SK-MEL-5 (cell line): ENCODE measurements around the gene HDDC3. TPM values are rescaled to one million over a fixed set of nuclear protein-coding genes. Genes with fewer than 3 reads are reported as not detected.
"Not testable (repeated sequence)": the region's sequence is repeated elsewhere in the genome, so short reads cannot be mapped to it uniquely, and the experiment has no call there.

Source experiments
- DNase-seq: peaks from one replicate; pipeline ENCODE4 v3.0.0-alpha.2; 2016; ENCODE audit warnings: low read depth, low spot score
- in situ Hi-C: cut with HindIII; loops from 2 replicates; pipeline ENCODE4 v1.10.0; 2016; ENCODE audit warnings: low sequenced_read_pairs, high pct_unique_total_duplicates, low pct_unique_long_range_greater_than_20kb
- total RNA-seq: library from RNA; depleted of rRNA; stranded (reverse); fragments of >200 nt; shearing (Covaris generic); gene quantifications from 2 replicates; pipeline ENCODE4 v1.2.3, GENCODE V29; 2014

The HDDC3 gene
- total RNA-seq, 1 experiment from 2014 or later: 17.6 TPM

- in situ Hi-C loops: no loop called here
- no peak for DNase-seq
Measured at GRCh38 chr15:90936823-90937222, 4.5 kb upstream of the HDDC3 start.

DNA sequence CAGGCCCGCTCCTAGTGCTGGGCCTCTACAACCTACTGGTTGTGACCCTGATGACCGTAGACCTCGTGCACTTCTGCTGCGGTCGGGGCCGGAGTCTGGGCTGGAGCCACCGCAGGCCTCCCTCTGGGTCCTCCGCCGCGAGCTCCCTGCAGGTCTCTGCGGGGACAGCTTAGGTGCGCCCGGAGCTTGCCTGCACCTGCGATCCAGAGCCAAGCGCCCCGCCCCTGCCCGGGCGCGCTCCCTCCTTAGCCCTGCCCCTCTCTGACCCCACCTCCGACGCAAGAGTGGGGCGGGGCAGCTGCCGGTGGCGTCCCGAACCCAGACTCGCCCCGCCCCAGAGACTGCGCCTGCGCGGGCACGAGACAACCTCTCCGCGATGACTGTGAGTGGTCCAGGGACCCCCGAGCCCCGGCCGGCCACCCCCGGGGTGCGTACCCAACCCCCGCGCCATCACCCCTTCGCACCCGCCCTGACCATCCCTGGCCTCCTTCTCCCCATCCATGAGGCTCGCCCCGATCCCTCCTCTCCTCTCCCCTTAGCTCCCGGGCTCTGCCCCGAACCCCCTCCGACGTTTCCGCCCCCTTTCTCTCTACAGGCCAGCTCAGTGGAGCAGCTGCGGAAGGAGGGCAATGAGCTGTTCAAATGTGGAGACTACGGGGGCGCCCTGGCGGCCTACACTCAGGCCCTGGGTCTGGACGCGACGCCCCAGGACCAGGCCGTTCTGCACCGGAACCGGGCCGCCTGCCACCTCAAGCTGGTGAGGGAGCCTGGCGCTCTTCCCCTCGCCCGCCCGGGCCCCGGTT lies 2.8 kb upstream of the HDDC3 start, which contains the start of gene UNC45A:
UNC45A (plus strand) TSS at position 337 of the 803 bp plus-strand sequence; CDS start at position 377, 40 bp downstream.
- DNase-seq: peak; percentile 85
- in situ Hi-C loops: no loop called here

GRCh38 chr15:90934256-90934948 lies 2.1 kb upstream of the HDDC3 start:
- DNase-seq: peak; percentile 86
- in situ Hi-C loops: no loop called here

DNA sequence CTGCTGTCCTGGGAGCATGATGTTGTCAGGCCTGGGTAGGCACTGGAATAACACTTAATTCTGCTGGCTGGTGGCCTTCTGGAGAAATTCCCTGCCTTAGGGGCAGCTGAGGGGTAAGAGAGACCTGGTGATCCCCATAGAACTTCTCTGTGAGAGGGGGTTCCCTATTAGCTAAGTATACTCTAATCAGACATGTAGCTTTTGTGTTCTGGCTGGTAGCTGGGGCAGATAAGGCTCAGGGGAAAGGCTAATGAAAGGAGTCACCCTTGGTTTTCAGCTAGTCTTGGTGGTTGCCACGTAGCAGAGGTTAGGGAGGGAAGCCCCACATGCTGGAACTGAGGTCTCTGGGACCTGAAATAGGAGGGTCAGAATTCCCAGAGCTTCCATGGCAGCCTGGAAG lies 952 bp upstream of the HDDC3 start:
- in situ Hi-C loops: no loop called here

GRCh38 chr15:90932660-90932991 lies 277 bp upstream of the HDDC3 start:
- DNase-seq: no peak
- in situ Hi-C loops: no loop called here

More for the DNA sequence above, 952 bp upstream of the HDDC3 start:
- DNase-seq: no peak

DNA sequence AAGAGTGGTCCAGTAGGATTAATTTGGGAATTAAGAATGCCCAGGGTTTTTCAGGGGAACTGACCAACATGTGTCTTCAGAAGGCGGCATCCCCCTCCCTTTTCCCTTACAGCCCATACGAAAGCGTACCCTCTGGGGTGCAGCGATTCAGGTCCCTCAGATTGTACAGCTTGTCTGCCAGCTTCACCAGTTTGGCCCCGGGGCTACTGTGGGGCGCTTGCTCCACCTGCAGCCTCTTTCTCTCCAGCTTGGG lies 848 bp downstream of the HDDC3 start:
- in situ Hi-C loops: no loop called here

GRCh38 chr15:90930861-90931574 lies 1.3 kb downstream of the HDDC3 start:
- no peak for DNase-seq
- in situ Hi-C loops: no loop called here

More for the DNA sequence above, 848 bp downstream of the HDDC3 start:
- no peak for DNase-seq

GRCh38 chr15:90929246-90930019 lies 2.9 kb downstream of the HDDC3 start:
- no peak for DNase-seq
- in situ Hi-C loops: no loop called here

DNA sequence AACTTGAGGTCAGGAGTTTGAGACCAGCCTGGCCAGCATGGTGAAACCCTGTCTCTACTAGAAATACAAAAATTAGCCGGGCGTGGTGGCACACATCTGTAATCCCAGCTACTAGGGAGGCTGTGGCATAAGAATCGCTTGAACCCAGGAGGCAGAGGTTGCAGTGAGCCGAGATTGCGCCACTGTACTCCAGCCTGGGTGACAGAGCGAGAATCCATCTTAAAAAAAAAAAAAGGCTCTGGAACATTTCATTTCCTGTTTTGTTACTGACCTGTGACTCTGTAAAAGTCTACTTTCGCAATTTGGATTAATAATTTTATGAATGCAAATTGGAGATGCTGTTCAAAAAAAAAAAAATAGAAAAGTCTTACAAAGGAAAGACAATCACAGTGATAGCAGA lies 4.2 kb downstream of the HDDC3 start:
- in situ Hi-C loops, DNase-seq: not testable (repeated sequence)

DNA sequence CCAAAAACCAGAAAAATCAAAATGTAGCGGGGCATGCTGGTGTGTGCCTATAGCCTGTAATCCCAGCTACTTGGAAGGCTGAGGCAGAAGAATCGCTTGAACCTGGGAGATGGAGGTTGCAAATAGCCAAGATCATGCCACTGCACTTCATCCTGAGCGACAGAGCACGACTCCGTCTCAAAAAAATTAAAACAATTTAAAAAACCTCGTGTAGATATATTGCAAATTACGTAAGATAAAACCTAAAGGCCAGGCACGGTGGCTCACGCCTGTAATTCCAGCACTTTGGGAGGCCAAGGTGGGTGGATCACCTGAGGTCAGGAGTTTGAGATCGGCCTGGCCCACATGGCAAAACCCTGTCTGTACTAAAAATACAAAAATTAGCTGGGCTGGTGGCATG lies 5.6 kb downstream of the HDDC3 start:
- in situ Hi-C loops, DNase-seq: not testable (repeated sequence)

DNA sequence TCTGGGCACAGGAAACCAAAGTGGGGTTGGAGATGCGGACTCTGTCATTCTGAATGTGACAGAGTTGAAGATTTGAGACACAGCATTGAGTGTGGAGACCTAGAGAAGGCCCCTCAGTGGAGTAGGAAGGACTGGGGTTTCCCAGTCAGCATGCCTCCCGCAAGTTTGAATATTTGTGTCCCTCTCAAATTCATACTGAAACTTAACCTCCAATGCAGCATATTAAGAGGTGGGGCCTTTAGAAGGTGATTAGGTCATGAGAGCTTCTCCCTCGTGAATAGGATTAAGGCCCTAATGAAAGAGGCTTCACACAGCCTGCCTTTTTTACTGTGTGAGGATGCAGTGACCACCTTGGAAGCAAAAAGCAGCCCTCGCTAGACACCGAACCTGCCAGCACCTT lies 8.0 kb downstream of the HDDC3 start:
- in situ Hi-C loops: no loop called here
- no peak for DNase-seq

DNA sequence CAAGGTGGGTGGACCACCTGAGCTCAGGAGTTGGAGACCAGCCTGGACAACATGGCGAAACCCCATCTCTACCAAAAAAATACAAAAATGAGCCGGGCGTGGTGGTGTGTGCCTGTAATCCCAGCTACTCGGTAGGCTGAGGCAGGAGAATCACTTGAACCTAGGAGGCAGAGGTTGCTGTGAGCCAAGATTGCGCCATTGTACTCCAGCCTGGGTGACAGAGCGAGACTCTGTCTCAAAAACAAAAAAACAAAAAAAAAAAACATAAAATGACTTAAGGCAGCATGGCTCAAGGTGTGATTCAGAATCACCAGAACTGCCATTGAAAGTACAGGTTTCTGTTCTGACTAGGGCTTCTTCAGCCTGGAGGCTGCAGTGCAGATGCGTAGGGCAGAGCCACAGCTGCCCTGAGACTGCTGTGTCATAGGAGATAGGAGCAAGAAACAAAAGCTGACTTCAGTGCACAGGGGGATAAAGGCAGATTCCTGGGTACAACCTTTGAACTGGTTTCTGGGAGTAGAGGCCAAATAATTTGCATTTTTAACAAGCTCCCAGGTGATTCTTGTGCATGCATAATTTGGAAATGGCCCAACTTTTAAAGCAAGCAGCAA lies 9.5 kb downstream of the HDDC3 start:
- DNase-seq, in situ Hi-C loops: not testable (repeated sequence)

DNA sequence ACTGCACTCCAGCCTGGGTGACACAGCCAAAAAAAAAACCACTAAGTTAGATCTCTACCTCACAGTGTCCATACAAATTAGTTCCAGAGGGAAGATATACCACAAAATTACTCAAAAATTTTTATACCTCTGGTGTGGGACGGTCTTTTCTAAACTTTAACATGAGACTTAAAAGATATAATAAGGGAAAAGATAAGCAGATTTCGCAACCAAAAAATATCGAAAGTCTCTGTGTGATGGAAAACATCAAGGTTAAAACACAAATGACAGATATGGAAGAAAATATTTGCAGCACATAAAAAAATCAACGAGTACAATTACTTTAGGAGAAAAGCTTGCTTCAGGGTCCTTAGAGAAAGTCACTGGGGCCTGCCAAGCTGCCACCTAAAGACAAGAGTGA lies 10.5 kb downstream of the HDDC3 start:
- in situ Hi-C loops: no loop called here
- DNase-seq: no peak

- no peak for DNase-seq
- in situ Hi-C loops: no loop called here
Measured at GRCh38 chr15:90918835-90919234, 13.5 kb downstream of the HDDC3 start.

GRCh38 chr15:90918034-90918788 lies 14.1 kb downstream of the HDDC3 start:
- DNase-seq: no peak
- in situ Hi-C loops: no loop called here

DNA sequence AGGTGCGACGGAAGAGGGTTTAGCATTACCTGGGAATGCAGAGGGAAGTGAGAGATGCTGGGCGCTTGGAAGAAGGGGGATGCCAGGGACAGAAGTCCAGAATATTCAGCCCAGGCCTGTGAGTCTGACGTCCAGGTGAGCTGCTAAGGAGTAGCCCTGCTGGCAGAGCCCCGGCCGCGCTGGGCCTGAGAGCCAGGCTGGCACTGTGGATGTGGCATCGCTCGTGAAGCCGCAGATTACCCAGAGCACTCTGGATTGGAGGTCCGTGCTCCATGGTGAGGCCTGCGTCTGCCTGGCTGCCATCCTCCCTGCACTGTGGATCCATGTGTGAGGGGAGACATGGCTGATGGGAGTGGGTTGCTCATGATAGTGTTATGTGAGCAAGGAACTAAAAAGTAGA lies 14.8 kb downstream of the HDDC3 start:
- DNase-seq: no peak
- in situ Hi-C loops: no loop called here

DNA sequence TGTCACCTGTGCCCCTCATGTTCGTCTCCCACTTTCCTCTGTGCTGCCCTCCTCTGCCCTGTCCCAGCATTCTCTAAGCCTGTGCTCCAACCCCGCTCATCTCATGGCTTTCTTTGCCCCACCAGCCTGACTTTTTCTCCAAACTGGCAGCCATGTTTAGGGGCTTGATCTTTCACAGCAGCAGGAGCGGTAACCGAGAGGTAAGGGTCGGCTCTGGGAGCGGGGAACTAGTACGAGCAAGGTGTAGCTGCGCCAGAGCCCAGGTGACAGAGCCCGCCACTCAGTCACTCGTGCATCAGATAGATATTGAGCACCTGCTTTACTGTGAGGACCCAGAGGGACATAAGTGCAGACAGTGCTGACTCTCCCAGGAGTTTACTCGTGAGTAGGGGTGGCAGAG lies 15.9 kb downstream of the HDDC3 start:
- DNase-seq: no peak
- in situ Hi-C loops: no loop called here
